Ishikawa (cell line): ENCODE data around the gene PARD3.

ENCODE experiments used
- CEBPB ChIP-seq: IDR thresholded peaks from 2 replicates; pipeline ENCODE4 v1.6.1; 2012
- EP300 ChIP-seq: IDR thresholded peaks from 2 replicates; pipeline ENCODE4 v1.6.1; 2012; ENCODE audit warnings: borderline replicate concordance
- RAD21 ChIP-seq: IDR thresholded peaks from 2 replicates; pipeline ENCODE4 v1.6.1; 2012; ENCODE audit warnings: low read depth

GRCh38 chr10:34207343-34207742 lies 607.8 kb downstream of the PARD3 start:
- no peak for TF ChIP-seq CEBPB
- no peak for TF ChIP-seq EP300
- TF ChIP-seq RAD21: no peak
